NCI-H2227 treated with DMSO at 0.1 percent for 48 hours (cell line): ENCODE data around the gene TMTC3.
"Not testable (repeated sequence)": the region's sequence is repeated elsewhere in the genome, so short reads cannot be mapped to it uniquely, and the experiment has no call there.

Experiments
- DNase-seq: peaks from one replicate; lab custom pipeline; 2025; lab: John Stamatoyannopoulos, UW

TMTC3 gene

GRCh38 chr12:88166179-88166578 is 24.1 kb downstream of the TMTC3 start:
- no peak for DNase-seq

- no peak for DNase-seq
These were observed 25.3 kb downstream of the TMTC3 start for GRCh38 chr12:88167384-88167783.

GRCh38 chr12:88172844-88173407 is 30.8 kb downstream of the TMTC3 start:
- DNase-seq = no peak

- no peak for DNase-seq
These were observed 33.4 kb downstream of the TMTC3 start for GRCh38 chr12:88175544-88175943.

- DNase-seq = no peak
These were observed 37.4 kb downstream of the TMTC3 start for GRCh38 chr12:88179436-88180014.

GRCh38 chr12:88181881-88182280 is 39.8 kb downstream of the TMTC3 start:
- no peak for DNase-seq

GRCh38 chr12:88182416-88182815 is 40.3 kb downstream of the TMTC3 start:
- DNase-seq = no peak

GRCh38 chr12:88184196-88184595 is 42.1 kb downstream of the TMTC3 start:
- no peak for DNase-seq

GRCh38 chr12:88185279-88185678 is 43.2 kb downstream of the TMTC3 start:
- DNase-seq = no peak

- DNase-seq = no peak
These were observed 43.9 kb downstream of the TMTC3 start for GRCh38 chr12:88185988-88186387.

GRCh38 chr12:88187571-88187970 is 45.5 kb downstream of the TMTC3 start:
- DNase-seq = no peak

- no peak for DNase-seq
These were observed 46.1 kb downstream of the TMTC3 start for GRCh38 chr12:88188180-88188579.

- DNase-seq = no peak
These were observed 50.3 kb downstream of the TMTC3 start for GRCh38 chr12:88192426-88192825.

- no peak for DNase-seq
These were observed 52.8 kb downstream of the TMTC3 start for GRCh38 chr12:88194868-88195267.

GRCh38 chr12:88200029-88200428 is 57.9 kb downstream of the TMTC3 start:
- DNase-seq = no peak

GRCh38 chr12:88202500-88202899 is 60.4 kb downstream of the TMTC3 start:
- DNase-seq = no peak

- DNase-seq = no peak
These were observed 64.5 kb downstream of the TMTC3 start for GRCh38 chr12:88206601-88207000.

GRCh38 chr12:88207921-88208620 is 66.0 kb downstream of the TMTC3 start:
- DNase-seq = no peak

- DNase-seq = no peak
These were observed 66.6 kb downstream of the TMTC3 start for GRCh38 chr12:88208661-88209060.

- not testable (repeated sequence) for DNase-seq
These were observed 68.2 kb downstream of the TMTC3 start for GRCh38 chr12:88210311-88210710.

- no peak for DNase-seq
These were observed 76.2 kb downstream of the TMTC3 start for GRCh38 chr12:88218293-88218692.

- DNase-seq = no peak
These were observed 77.8 kb downstream of the TMTC3 start for GRCh38 chr12:88219861-88220260.

- DNase-seq = no peak
These were observed 81.4 kb downstream of the TMTC3 start for GRCh38 chr12:88223519-88223918.

- DNase-seq = no peak
These were observed 83.7 kb downstream of the TMTC3 start for GRCh38 chr12:88225776-88226175.
